Fibroblast of the aortic adventitia (primary cell): ENCODE measurements around the gene ULK4. TPM values are rescaled to one million over a fixed set of nuclear protein-coding genes. Genes with fewer than 3 reads are reported as not detected.

Source experiments
- DNase-seq: peaks from one replicate; pipeline ENCODE4 v3.0.0-alpha.2; 2010; ENCODE audit warnings: low read depth
- H3K4me3 ChIP-seq: 2 replicates; pipeline ENCODE4 v1.5.1; 2011; ENCODE audit warnings: low read depth, mild to moderate bottlenecking, control low read depth, low read length, moderate library complexity
- total RNA-seq: library from RNA; depleted of rRNA; stranded (reverse); fragments of >200 nt; gene quantifications from 2 replicates; pipeline ENCODE4 v1.2.3, GENCODE V29; 2012; ENCODE audit warnings: low replicate concordance
- TF ChIP-seq, protein P1 (sequence below): IDR thresholded peaks from 2 replicates; pipeline ENCODE4 v1.5.1; 2011; ENCODE audit warnings: mild to moderate bottlenecking, low read length, control low read depth, inconsistent platforms; ENCODE audit not compliant: insufficient read depth

ULK4 gene
- total RNA-seq, 1 donor = 16.1 TPM

DNA sequence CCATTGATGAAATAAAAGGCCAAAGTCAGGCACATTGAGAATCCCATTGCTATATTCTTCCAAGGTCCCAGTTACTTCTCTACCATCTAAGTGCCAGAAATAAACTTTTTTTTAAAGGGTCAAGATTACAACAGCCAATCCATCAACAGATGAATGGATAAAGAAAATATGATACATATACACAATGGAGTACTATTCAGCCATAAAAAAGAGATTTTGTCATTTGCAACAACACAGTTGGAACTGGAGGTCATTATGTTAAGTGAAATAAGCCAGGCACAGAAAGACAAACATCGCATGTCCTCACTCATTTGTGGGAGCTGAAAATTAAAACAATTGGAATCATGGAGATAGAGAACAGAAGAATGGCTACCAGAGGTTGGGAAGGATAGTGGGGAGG lies 25.5 kb downstream of the ULK4 start:
- no peak for DNase-seq
- TF ChIP-seq, protein P1, sequence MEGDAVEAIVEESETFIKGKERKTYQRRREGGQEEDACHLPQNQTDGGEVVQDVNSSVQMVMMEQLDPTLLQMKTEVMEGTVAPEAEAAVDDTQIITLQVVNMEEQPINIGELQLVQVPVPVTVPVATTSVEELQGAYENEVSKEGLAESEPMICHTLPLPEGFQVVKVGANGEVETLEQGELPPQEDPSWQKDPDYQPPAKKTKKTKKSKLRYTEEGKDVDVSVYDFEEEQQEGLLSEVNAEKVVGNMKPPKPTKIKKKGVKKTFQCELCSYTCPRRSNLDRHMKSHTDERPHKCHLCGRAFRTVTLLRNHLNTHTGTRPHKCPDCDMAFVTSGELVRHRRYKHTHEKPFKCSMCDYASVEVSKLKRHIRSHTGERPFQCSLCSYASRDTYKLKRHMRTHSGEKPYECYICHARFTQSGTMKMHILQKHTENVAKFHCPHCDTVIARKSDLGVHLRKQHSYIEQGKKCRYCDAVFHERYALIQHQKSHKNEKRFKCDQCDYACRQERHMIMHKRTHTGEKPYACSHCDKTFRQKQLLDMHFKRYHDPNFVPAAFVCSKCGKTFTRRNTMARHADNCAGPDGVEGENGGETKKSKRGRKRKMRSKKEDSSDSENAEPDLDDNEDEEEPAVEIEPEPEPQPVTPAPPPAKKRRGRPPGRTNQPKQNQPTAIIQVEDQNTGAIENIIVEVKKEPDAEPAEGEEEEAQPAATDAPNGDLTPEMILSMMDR = no peak
- no peak overlapping the region for H3K4me3 ChIP-seq

DNA sequence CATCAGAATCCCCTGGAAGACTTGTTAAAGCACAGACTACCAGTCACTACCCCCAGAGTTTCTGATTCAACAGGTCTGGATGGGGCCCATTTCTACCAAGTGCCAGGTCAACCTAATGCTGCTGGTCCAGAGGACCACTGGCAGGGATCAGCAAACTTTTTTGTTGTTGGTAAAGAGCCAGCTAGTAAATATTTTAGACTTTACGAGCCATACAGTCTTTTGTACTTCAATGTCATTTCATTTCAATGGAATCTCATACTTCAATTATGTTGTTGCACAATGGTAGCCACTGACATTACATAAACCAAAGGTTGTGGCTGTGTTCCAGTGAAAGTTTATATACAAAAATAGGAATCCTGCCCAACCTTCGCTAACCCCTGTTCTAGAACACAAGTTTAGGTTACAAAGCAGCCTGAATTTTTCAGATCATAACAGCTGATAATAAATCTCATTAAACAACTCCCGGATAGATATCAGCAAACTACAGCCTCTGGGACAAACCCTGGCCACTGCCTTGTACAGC lies 28.7 kb downstream of the ULK4 start:
- H3K4me3 ChIP-seq = no peak overlapping the region
- DNase-seq = peak; percentile 87
- TF ChIP-seq, protein P1 = no peak

DNA sequence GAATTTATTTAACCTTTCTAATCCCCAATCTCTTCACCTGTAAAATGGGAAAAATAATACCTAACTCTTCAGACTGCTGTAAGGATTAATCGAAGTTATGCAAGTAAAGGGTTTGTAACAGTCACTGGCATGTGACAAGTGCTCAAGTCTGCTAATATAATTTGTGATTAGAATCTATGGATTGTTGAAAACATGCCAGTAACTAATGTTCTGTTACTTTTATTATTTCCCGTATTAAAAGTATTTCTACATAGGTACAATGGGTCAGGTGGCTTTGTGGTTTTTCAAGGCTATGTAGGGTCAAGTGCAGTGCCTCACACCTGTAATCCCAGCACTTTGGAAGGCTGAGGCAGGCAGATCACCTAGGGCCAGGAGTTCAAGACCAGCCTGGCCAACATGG lies 29.4 kb downstream of the ULK4 start:
- TF ChIP-seq, protein P1 = no peak
- DNase-seq = no peak
- H3K4me3 ChIP-seq = no peak overlapping the region

DNA sequence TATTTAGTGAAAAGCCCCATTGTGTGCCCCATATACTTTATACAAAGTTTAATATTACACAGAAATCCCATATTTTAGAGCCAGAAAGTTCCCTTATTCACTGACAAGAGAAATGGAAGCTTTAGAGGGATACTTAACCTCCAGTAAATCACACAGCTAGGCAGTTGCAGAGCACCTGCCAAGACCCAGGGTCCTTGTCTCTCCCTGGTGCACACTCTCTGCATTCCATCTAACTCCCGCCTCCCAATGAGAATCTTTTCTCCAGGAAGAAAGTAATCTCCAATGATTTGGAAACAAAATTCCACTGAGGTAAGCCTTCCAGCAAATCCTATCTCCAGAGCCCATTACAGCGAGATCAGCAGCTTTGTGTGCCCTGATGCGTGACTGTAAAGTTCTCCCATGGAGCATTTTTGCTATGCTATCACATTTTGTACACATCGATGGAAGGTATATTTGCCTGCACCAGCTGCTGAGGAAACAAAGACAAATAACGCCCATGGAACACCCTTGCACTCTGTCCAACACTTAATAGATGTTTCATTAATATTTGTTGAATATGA lies 41.4 kb downstream of the ULK4 start:
- TF ChIP-seq, protein P1 = no peak

DNA sequence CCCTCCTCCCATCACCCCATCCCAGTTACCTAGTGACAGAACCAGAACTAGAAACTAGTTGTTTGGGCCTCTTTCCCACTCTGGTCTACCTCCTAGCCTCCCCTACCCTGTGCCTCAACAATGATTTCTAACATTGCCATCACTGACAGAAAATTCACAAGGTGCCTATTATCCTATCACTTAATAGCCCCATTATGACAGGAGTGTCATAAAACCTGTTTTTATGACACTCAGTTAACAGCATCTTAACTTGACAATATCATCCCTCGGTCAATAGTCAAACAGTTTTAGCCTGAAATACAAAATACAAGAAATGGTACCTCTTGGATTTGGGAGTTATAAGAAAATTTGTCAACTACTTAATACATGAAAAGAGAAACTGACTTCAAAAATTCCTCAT lies 46.5 kb downstream of the ULK4 start:
- TF ChIP-seq, protein P1 = no peak
- DNase-seq = no peak
- no peak overlapping the region for H3K4me3 ChIP-seq

More for the DNA sequence above, 41.4 kb downstream of the ULK4 start:
- no peak for DNase-seq
- H3K4me3 ChIP-seq = no peak overlapping the region

DNA sequence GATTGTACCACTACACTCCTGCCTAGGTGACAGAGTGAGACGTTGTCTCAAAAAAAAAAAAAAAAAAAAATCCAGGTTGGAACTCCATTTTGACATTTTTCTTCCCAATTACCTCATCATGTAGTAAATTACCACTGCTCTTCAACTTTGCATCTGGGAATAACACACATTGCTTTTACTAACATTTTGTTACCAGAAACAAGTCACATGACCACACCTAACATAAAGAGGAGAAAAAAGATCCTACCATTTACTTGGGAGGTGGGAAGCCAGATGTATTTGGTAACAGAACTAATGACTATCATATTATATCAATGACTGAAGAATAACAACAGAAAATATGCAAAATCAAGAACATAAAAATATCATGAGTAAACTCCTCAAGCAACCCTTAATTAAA lies 49.6 kb downstream of the ULK4 start:
- DNase-seq = no peak
- TF ChIP-seq, protein P1 = no peak
- no peak overlapping the region for H3K4me3 ChIP-seq
